Fibroblast of upper back skin (primary cell): ENCODE measurements around the gene DSCAML1.
"Not testable (repeated sequence)": the region's sequence is repeated elsewhere in the genome, so short reads cannot be mapped to it uniquely, and the experiment has no call there.

Experiments used
- DNase-seq: peaks from one replicate; pipeline ENCODE4 v3.0.0-alpha.2; 2013

Gene DSCAML1

GRCh38 chr11:117415358-117415896 lies 381.6 kb downstream of the DSCAML1 start:
- DNase-seq: no peak

DNA sequence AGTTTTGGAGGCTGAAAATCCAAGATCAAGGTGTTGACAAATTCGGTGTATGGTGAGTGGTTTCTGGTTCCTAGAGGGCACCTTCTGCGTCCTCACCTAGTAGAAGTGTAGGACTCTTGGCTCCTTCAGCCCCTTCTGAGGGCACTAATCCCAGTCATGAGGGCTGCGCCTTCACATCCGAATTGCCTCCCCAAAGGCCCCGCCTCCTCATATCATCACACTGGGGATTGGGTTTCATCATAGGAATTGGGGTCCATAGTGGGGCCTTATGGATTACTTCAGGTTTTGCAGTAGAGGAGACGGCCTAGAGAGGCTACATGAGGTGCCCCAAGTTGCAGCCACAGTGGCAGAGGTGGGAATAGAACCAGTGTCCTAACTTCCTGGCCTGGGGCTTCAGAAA lies 382.3 kb downstream of the DSCAML1 start:
- no peak for DNase-seq

- no peak for DNase-seq
Observed at GRCh38 chr11:117413616-117414015, 383.4 kb downstream of the DSCAML1 start.

- DNase-seq: no peak
Observed at GRCh38 chr11:117412653-117413275, 384.3 kb downstream of the DSCAML1 start.

GRCh38 chr11:117412176-117412575 lies 384.8 kb downstream of the DSCAML1 start:
- no peak for DNase-seq

DNA sequence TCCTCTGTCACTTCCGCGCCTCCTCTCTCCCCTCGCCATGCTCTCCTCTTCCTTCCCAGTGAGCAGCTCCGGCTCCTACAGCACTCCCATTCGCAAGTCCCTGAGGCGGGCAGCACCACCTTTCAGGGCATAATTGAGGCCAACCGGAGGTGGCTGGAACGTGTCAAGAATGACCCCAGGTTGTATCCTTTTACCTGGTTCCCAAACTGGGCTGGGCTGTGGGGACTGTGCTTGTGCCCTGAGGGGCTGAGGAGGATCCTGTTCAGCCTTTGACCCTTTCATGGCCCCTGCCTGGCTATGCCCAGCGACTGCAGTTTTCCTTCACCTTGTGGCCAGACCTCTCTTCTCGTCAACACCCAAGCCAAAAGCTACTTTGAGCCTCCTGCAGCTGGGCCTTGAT lies 385.3 kb downstream of the DSCAML1 start:
- DNase-seq: no peak

DNA sequence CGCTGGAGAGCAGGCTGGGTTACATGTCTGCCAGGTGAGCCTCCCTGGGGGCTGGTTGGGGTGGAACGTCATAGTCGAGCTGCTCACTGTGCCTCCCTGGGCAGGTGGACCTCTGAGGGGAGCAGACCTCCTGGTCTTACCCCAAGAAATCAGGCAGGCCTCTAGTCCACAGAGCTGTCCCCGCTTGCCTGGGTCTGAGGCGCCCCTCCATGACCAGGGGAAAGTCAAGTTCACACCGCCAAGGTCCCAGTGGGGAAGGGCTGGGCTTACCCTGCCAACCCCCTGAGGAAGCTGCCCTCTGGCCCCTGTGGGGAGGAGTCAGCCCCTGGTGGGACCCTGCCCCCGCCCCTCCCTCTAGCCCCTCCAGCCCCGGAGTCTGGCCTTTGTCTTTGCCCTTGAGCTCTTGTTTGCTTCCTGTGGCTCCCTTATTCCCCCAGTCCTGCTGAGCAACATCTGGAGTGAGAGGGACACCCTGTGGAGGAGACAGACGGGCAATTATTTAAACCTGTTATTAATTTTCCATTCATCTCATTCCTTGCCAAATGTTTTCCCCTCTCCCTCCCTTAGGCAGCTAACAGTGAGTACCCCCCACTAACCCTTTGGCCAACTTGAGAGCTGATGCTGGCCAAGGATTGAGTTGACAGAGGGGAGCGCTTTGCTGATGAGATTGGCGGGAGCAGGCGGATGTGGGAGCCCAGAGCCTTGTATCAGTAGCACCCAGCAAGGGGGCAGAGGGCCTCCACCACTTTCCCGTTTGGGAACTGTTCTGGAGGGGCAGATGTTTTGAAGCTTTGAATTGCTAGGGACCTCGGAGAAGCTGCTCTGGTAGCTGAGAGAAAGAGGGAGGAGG lies 385.9 kb downstream of the DSCAML1 start:
- DNase-seq: peak; percentile 21

DNA sequence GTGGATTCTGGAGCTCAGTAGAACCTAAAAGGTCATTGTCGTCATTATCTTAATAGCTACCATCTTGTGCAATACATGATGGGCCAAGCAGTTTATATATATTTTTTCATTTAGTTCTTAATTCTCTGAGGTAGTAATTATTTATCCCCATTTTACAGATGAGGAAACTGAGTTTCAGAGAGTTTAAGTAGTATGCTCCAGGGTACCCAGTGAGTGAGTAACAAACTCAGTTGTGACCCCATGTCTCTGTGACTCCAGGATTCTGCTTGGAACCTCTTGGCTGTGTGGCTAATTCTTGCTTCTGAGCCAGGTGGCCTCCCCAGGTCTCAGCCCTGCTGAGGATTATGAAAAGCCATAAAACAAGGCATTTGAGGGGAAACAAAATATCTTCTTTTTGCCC lies 386.8 kb downstream of the DSCAML1 start:
- DNase-seq: no peak

DNA sequence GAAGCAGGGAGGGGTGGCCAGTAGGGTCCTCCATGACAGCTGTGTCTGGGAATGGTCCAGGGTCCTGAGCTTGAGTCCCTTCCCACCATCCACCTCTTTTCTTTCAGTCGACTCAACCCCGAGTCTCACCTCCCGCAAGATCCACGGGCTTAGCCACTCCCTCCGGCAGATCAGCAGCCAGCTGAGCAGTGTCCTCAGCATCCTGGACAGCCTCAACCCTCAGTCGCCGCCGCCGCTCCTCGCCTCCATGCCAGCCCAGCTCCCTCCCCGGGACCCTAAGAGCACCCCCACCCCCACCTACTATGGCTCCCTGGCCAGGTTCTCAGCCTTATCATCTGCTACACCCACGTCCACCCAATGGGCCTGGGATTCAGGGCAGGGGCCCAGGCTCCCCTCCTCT lies 387.5 kb downstream of the DSCAML1 start:
- no peak for DNase-seq

DNA sequence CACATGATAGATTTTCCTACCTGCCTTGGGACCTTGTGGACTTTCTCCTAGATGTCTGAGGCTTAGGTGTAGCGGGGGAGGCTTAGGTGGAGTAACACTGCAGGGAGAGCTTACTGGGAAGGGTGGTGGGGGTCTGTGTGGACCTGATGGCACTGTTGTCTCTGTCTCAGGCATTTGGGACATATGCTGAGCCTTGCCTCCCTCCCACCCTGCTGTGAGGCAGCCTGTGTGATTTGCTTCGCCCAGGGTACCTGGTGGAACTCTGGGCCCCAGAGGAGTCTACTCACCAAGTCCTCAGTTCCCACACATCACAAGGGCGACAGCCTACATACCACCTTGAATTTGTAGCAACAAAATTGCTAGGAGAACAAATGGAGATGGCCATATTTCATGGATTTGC lies 388.7 kb downstream of the DSCAML1 start:
- no peak for DNase-seq

DNA sequence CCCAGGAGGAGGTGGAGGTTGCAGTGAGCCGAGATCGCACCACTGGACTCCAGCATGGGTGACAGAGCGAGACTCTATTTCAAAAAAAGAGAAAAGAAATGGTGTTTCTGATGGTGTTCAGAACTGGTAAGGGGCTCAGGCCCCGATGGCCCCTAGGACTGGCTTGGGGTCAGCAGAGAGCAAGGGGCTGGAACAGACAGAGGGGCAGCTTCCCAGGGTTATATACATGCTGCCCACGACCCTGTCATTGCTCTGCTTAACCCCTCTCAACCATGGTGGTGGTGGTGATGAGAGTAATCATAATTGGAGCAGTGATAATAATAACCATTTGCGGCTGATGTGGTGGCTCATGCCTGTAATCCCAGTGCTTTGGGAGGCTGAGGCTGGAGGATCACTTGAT lies 390.0 kb downstream of the DSCAML1 start:
- no peak for DNase-seq

- not testable (repeated sequence) for DNase-seq
Observed at GRCh38 chr11:117405898-117406297, 391.1 kb downstream of the DSCAML1 start.

DNA sequence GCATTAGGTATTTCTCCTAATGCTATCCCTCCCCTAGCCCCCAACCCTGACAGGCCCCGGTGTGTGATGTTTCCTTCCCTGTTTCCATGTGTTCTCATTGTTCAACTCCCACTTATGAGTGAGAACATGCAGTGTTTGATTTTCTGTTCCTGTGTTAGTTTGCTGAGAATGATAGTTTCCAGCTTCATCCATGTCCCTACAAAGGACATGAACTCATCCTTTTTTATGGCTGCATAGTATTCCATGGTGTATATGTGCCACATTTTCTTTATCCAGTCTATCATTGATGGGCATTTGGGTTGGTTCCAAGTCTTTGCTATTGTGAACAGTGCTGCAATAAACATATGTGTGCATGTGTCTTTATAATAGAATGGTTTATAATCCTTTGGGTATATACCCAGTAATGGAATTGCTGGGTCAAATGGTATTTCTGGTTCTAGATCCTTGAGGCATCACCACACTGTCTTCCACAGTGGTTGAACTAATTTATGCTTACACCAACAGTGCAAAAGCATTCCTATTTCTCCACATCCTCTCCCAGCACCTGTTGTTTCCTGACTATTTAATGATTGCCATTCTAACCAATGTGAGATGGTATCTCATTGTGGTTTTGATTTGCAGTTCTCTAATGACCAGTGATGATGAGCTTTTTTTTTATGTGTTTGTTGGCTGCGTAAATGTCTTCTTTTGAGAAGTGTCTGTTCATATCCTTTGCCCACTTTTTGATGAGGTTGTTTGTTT lies 397.7 kb downstream of the DSCAML1 start:
- not testable (repeated sequence) for DNase-seq

DNA sequence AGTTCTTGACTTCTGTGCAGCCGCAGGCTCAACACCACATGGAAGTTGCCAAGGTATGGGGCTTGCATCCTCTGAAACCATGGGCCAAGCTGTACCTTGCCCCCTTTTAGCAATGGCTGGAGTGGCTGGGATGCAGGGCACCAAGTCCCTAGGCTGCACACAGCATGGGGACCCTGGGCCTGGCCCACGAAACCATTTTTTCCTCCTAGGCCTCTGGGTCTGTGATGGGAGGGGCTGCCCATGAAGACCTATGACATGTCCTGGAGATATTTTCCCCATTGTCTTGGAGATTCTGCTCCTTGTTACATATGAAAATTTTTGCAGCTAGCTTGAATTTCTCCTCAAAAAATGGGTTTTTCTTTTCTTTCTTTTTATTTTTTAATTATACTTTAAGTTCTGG lies 398.4 kb downstream of the DSCAML1 start:
- DNase-seq: not testable (repeated sequence)

DNA sequence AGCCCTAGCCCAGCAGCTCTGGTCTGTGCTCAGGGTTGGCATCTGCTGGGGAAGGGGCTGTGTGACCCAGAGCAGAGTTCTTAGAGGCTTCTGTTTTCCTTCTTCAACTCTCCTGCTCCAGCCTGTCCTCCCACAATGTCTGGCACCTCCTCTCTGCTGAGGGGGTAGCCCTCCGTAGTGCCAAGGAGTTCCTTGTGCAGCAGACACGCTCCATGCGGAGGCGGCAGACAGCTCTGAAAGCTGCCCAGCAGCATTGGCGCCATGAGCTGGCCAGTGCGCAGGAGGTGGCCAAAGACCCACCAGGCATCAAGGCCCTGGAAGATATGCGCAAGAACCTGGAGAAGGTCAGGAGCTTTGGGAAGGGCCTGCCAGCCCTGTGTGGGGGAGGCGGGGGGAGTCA lies 400.0 kb downstream of the DSCAML1 start:
- DNase-seq: no peak

DNA sequence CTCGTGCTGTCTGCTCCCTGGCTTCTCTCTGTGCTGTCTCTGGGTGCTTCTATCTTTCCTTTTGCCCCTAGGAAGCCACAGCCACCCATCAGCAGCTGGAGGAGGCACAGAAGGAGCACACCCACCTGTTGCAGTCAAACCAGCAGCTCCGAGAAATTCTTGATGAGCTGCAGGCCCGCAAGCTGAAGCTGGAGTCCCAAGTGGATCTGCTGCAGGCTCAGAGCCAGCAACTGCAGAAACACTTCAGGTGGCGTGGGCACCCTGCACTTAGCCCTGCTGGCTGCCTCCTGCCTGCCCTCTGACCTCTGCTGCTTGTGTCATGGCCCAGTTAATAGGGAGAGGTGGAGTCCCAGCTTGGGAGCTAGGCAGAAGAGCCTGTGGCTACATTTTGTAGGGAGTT lies 401.5 kb downstream of the DSCAML1 start:
- DNase-seq: no peak

- no peak for DNase-seq
Observed at GRCh38 chr11:117394221-117394925, 402.6 kb downstream of the DSCAML1 start.

- no peak for DNase-seq
Observed at GRCh38 chr11:117392979-117393378, 404.0 kb downstream of the DSCAML1 start.

DNA sequence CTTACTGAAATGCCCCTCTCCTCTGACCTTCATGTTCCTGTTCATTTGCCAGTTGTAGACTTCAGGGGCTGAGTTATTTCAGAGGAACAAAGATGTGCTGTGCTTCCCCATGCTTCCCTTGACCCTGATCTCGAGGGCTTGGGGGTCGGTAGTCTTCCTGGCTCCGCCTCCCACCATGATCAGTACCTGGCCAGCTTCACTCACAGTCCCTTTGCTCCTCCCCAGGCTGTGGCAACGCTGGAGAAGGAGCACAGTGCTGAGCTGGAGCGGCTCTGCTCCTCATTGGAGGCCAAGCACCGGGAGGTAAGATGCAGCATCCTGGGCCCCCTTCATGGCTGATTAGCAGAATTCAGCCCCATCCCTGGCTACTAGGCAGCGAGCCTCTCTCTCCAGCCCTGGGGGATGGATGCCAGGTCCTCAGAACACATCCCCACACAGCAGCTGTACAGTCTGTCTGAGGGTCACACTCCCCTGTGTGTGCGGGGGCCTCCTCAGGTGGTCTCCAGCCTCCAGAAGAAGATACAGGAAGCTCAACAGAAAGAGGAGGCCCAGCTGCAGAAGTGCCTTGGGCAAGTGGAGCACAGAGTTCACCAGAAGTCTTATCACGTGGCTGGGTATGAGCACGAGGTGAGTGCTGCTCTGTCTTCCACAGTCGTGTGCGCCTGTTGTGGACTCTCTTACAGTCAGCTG lies 404.9 kb downstream of the DSCAML1 start:
- DNase-seq: no peak

DNA sequence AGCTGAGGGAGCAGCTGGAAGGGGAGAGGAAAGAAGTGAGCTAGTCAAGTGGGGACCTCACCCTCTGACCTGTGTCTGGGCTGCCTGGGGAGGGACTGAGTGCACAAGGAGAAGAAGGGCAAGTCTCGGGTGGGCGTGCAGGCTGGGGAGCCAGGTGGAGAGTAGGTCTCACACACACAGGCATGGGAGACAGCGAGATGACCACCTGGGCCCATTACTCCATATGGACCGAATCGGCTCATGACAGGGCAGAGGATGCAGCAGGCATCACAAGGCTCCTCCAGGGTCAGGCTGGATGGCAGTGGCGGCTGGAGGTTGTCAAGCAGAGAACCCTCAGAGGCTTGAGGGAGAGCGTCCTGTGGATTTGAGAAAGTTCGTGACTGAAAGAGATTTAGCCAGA lies 405.8 kb downstream of the DSCAML1 start:
- DNase-seq: no peak

GRCh38 chr11:117390743-117391142 lies 406.3 kb downstream of the DSCAML1 start:
- DNase-seq: no peak
